ENCODE data around the gene KMT2E. TPM values are rescaled to one million over a fixed set of nuclear protein-coding genes. Genes with fewer than 3 reads are reported as not detected.

Gene KMT2E
- polyA plus RNA-seq, 4 donors: 59.8 to 79.9 (median 74.3) TPM

- no peak for DNase-seq (ENCODE audit: low read depth in 4 of 4, low spot score in 2 of 4)
Measured at GRCh38 chr7:105060437-105060836, 46.4 kb downstream of the KMT2E start.

- DNase-seq (ENCODE audit: low read depth in 4 of 4, low spot score in 2 of 4): no peak
Measured at GRCh38 chr7:105060923-105061322, 46.9 kb downstream of the KMT2E start.

GRCh38 chr7:105065104-105065503 lies 51.1 kb downstream of the KMT2E start:
- DNase-seq (ENCODE audit: low read depth in 4 of 4, low spot score in 2 of 4): no peak

GRCh38 chr7:105067691-105068090 lies 53.7 kb downstream of the KMT2E start:
- DNase-seq (ENCODE audit: low read depth in 4 of 4, low spot score in 2 of 4): no peak

GRCh38 chr7:105068886-105069285 lies 54.9 kb downstream of the KMT2E start:
- DNase-seq (ENCODE audit: low read depth in 4 of 4, low spot score in 2 of 4): no peak

- no peak for DNase-seq (ENCODE audit: low read depth in 4 of 4, low spot score in 2 of 4)
Measured at GRCh38 chr7:105073143-105073542, 59.1 kb downstream of the KMT2E start.

- DNase-seq (ENCODE audit: low read depth in 4 of 4, low spot score in 2 of 4): no peak
Measured at GRCh38 chr7:105079348-105079747, 65.3 kb downstream of the KMT2E start.

- DNase-seq (ENCODE audit: low read depth in 4 of 4, low spot score in 2 of 4): no peak
Measured at GRCh38 chr7:105084581-105084980, 70.6 kb downstream of the KMT2E start.

GRCh38 chr7:105086850-105087249 lies 72.8 kb downstream of the KMT2E start:
- no peak for DNase-seq (ENCODE audit: low read depth in 4 of 4, low spot score in 2 of 4)

GRCh38 chr7:105087981-105088380 lies 74.0 kb downstream of the KMT2E start:
- no peak for DNase-seq (ENCODE audit: low read depth in 4 of 4, low spot score in 2 of 4)

GRCh38 chr7:105088456-105088855 lies 74.5 kb downstream of the KMT2E start:
- no peak for DNase-seq (ENCODE audit: low read depth in 4 of 4, low spot score in 2 of 4)

GRCh38 chr7:105094966-105095365 lies 81.0 kb downstream of the KMT2E start:
- DNase-seq (ENCODE audit: low read depth in 4 of 4, low spot score in 2 of 4): no peak

- no peak for DNase-seq (ENCODE audit: low read depth in 4 of 4, low spot score in 2 of 4)
Measured at GRCh38 chr7:105096306-105096705, 82.3 kb downstream of the KMT2E start.

- DNase-seq (ENCODE audit: low read depth in 4 of 4, low spot score in 2 of 4): no peak
Measured at GRCh38 chr7:105097619-105098018, 83.6 kb downstream of the KMT2E start.

GRCh38 chr7:105098863-105099515 lies 85.0 kb downstream of the KMT2E start:
- no peak for DNase-seq (ENCODE audit: low read depth in 4 of 4, low spot score in 2 of 4)

GRCh38 chr7:105101864-105102263 lies 87.9 kb downstream of the KMT2E start:
- no peak for DNase-seq (ENCODE audit: low read depth in 4 of 4, low spot score in 2 of 4)

- no peak for DNase-seq (ENCODE audit: low read depth in 4 of 4, low spot score in 2 of 4)
Measured at GRCh38 chr7:105102557-105103352, 88.8 kb downstream of the KMT2E start.

GRCh38 chr7:105105579-105105978 lies 91.6 kb downstream of the KMT2E start:
- DNase-seq (ENCODE audit: low read depth in 4 of 4, low spot score in 2 of 4): no peak

- no peak for DNase-seq (ENCODE audit: low read depth in 4 of 4, low spot score in 2 of 4)
Measured at GRCh38 chr7:105106473-105106872, 92.5 kb downstream of the KMT2E start.

- DNase-seq (ENCODE audit: low read depth in 4 of 4, low spot score in 2 of 4): no peak
Measured at GRCh38 chr7:105107458-105107857, 93.5 kb downstream of the KMT2E start.

GRCh38 chr7:105112440-105113418 lies 98.7 kb downstream of the KMT2E start:
- DNase-seq (ENCODE audit: low read depth in 4 of 4, low spot score in 2 of 4): no peak

Data from left renal cortex interstitium (tissue), 4 donors.